Measurements from ENCODE around the gene LRRK2. TPM values are rescaled to one million over a fixed set of nuclear protein-coding genes. Genes with fewer than 3 reads are reported as not detected.

The LRRK2 gene
- total RNA-seq, 1 donor from 2014 or later = 7.3 TPM

- ATAC-seq (no peak), DNase-seq (no peak)
- intact Hi-C loops (cut with micrococcal nuclease) = no loop called here
Observed at GRCh38 chr12:40292788-40293429, 68.1 kb downstream of the LRRK2 start.

- ATAC-seq = no peak
- intact Hi-C loops (cut with micrococcal nuclease) = no loop called here
- DNase-seq = no peak
Observed at GRCh38 chr12:40298341-40298740, 73.5 kb downstream of the LRRK2 start.

GRCh38 chr12:40300490-40300889 is 75.7 kb downstream of the LRRK2 start:
- intact Hi-C loops (cut with micrococcal nuclease) = no loop called here
- no peak for DNase-seq
- no peak for ATAC-seq

GRCh38 chr12:40309001-40309400 is 84.2 kb downstream of the LRRK2 start:
- intact Hi-C loops (cut with micrococcal nuclease) = loop anchor here (5.0 kb wide), 1 partner anchor 152 kb away; no protein-coding TSS in a partner anchor
- DNase-seq = no peak
- no peak for ATAC-seq

GRCh38 chr12:40310211-40310610 is 85.4 kb downstream of the LRRK2 start:
- no peak for ATAC-seq
- intact Hi-C loops (cut with micrococcal nuclease) = no loop called here
- no peak for DNase-seq

GRCh38 chr12:40312196-40312595 is 87.4 kb downstream of the LRRK2 start:
- intact Hi-C loops (cut with micrococcal nuclease) = no loop called here
- no peak for DNase-seq
- no peak for ATAC-seq

GRCh38 chr12:40312982-40313576 is 88.3 kb downstream of the LRRK2 start:
- intact Hi-C loops (cut with micrococcal nuclease) = no loop called here
- no peak for ATAC-seq
- no peak for DNase-seq

- ATAC-seq (no peak), DNase-seq (no peak)
- intact Hi-C loops (cut with micrococcal nuclease) = no loop called here
Observed at GRCh38 chr12:40313928-40314327, 89.1 kb downstream of the LRRK2 start.

- intact Hi-C loops (cut with micrococcal nuclease) = no loop called here
- ATAC-seq (no peak), DNase-seq (no peak)
Observed at GRCh38 chr12:40314927-40315326, 90.1 kb downstream of the LRRK2 start.

GRCh38 chr12:40315375-40315774 is 90.6 kb downstream of the LRRK2 start:
- intact Hi-C loops (cut with micrococcal nuclease) = no loop called here
- no peak for DNase-seq
- ATAC-seq = no peak

- DNase-seq = no peak
- intact Hi-C loops (cut with micrococcal nuclease) = no loop called here
- ATAC-seq = no peak
Observed at GRCh38 chr12:40324261-40324660, 99.5 kb downstream of the LRRK2 start.

- intact Hi-C loops (cut with micrococcal nuclease) = no loop called here
- DNase-seq (no peak), ATAC-seq (no peak)
Observed at GRCh38 chr12:40325349-40325960, 100.7 kb downstream of the LRRK2 start.

GRCh38 chr12:40327535-40327934 is 102.7 kb downstream of the LRRK2 start:
- no peak for ATAC-seq
- DNase-seq = no peak
- intact Hi-C loops (cut with micrococcal nuclease) = no loop called here

GRCh38 chr12:40330180-40330579 is 105.4 kb downstream of the LRRK2 start:
- DNase-seq (no peak), ATAC-seq (no peak)
- intact Hi-C loops (cut with micrococcal nuclease) = no loop called here

- DNase-seq (no peak), ATAC-seq (no peak)
- intact Hi-C loops (cut with micrococcal nuclease) = no loop called here
Observed at GRCh38 chr12:40331886-40332285, 107.1 kb downstream of the LRRK2 start.

GRCh38 chr12:40335991-40336390 is 111.2 kb downstream of the LRRK2 start:
- DNase-seq (no peak), ATAC-seq (no peak)
- intact Hi-C loops (cut with micrococcal nuclease) = no loop called here

- DNase-seq = no peak
- intact Hi-C loops (cut with micrococcal nuclease) = no loop called here
- ATAC-seq = peak; percentile 38
Observed at GRCh38 chr12:40336573-40337199, 111.9 kb downstream of the LRRK2 start.

GRCh38 chr12:40338071-40338470 is 113.3 kb downstream of the LRRK2 start:
- intact Hi-C loops (cut with micrococcal nuclease) = no loop called here
- no peak for ATAC-seq
- no peak for DNase-seq

- no peak for DNase-seq
- ATAC-seq = no peak
- intact Hi-C loops (cut with micrococcal nuclease) = no loop called here
Observed at GRCh38 chr12:40338621-40339020, 113.8 kb downstream of the LRRK2 start.

GRCh38 chr12:40342010-40342409 is 117.2 kb downstream of the LRRK2 start:
- DNase-seq (no peak), ATAC-seq (no peak)
- intact Hi-C loops (cut with micrococcal nuclease) = no loop called here
